Uterus (tissue), 4 donors: ENCODE measurements around the gene CASKIN1. TPM values are rescaled to one million over a fixed set of nuclear protein-coding genes. Genes with fewer than 3 reads are reported as not detected.

Experiments used
- DNase-seq, 2 donors: peaks; one replicate each; pipeline ENCODE4 v3.0.0-alpha.2; 2019 to 2020
- H3K27ac ChIP-seq, 2 donors: fragments of 200-600 bp; sonication (generic); 1 replicate in 1 of 2; 2 replicates in 1 of 2; pipeline ENCODE4 v1.5.1; 2016 to 2018
- H3K27me3 ChIP-seq, 2 donors: fragments of 200-600 bp; sonication (generic); one replicate each; pipeline ENCODE4 v1.5.1; 2018 to 2019; ENCODE audit warnings: control low read depth in 1 of 2
- H3K36me3 ChIP-seq, 2 donors: fragments of 200-600 bp; sonication (generic); one replicate each; pipeline ENCODE4 v1.5.1; 2019; ENCODE audit warnings: control low read depth in 1 of 2
- H3K4me1 ChIP-seq, 2 donors: fragments of 200-600 bp; sonication (generic); one replicate each; pipeline ENCODE4 v1.5.1; 2018 to 2019; ENCODE audit warnings: control low read depth in 1 of 2
- H3K4me3 ChIP-seq, 2 donors: fragments of 200-600 bp; sonication (generic); 1 replicate in 1 of 2; 2 replicates in 1 of 2; pipeline ENCODE4 v1.5.1; 2018 to 2019; ENCODE audit warnings: mild to moderate bottlenecking in 1 of 2
- H3K9me3 ChIP-seq, 2 donors: fragments of 200-600 bp; sonication (generic); one replicate each; pipeline ENCODE4 v1.5.1; 2019; ENCODE audit warnings: control low read depth in 1 of 2
- POLR2A ChIP-seq, 2 donors: fragments of 450-650 bp; IDR thresholded peaks; one replicate each; pipeline ENCODE4 v1.6.1; 2016; ENCODE audit warnings: antibody characterized with exemption in 2 of 2, mild to moderate bottlenecking in 1 of 2, moderate library complexity in 1 of 2
- intact Hi-C: fragments of 100-400 bp; cut with DNase I; formaldehyde crosslinking; loops from one replicate; pipeline ENCODE4 v1.15.1; 2023; ENCODE audit warnings: low total_unique reads
- total RNA-seq, 4 donors: library from RNA; depleted of rRNA in 3 of 4; stranded (reverse); fragments of >200 nt in 3 of 4; gene quantifications; one replicate each; pipeline versions ENCODE4 v1.1.0 to v1.2.4, GENCODE V29; 2014 to 2023
- TF ChIP-seq, protein P1 (sequence below), 4 experiments: fragments of 200-600 bp in 2 of 4; fragments of 450-650 bp in 2 of 4; sonication (generic) in 2 of 4; IDR thresholded peaks; one replicate each; pipeline ENCODE4 v1.5.1; 2016 to 2019; ENCODE audit warnings: antibody characterized with exemption in 4 of 4, mild to moderate bottlenecking in 2 of 4, moderate library complexity in 1 of 4
- donor health status: DM: yes; HTN: yes; CAD: no.

Gene CASKIN1
- total RNA-seq, 4 donors from 2014 or later: 0.40 to 2.7 TPM; not detected in 2

DNA sequence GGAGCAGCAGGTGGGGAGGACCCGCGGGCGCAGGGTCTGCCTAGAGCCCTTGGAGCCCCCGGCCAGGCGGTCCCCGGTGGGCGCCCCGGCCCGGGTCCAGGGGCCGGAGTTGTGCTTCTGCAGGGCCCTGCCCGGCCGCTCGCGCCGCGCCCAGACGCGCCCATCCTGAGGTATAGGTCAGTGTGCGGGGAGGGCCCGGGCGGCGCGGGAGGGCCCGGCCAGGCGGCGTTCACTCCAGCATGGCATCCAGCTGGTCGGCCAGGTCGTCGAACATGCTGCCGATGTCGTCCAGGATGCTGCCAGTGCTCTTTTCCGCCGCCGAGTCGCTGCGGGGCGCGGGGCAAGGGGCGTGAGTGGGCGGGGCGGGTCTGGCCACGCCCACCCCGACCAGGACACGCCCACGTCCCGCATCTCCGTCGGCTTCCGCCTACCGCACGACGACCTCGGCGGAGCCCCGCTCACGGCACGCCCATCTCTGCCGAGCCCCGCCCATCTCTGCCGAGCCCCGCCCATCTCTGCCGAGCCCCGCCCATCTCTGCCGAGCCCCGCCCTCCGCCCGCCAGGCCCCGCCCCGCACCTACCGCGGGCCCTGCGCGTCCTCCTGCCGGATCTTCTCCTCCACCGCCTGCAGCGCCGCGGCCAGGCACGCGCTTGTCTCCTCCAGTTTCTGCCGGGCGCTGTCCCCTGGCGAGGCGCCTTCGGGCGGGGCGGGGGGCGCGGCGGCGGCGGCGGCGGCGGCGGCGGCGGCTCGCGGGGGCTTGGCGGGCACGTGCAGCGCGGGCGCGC, 17.9 kb downstream of the CASKIN1 start:
- Histone ChIP-seq H3K27me3 (no peaks in the 10 kb centered on the region), H3K4me3 (no peak overlapping the region), H3K27ac (no peak overlapping the region), H3K9me3 (no peaks in the 10 kb centered on the region), H3K36me3 (no peaks in the 10 kb centered on the region), H3K4me1 (no peaks in the 10 kb centered on the region)
- intact Hi-C loops: no loop called here
- DNase-seq: no peak
- TF ChIP-seq, protein P1, sequence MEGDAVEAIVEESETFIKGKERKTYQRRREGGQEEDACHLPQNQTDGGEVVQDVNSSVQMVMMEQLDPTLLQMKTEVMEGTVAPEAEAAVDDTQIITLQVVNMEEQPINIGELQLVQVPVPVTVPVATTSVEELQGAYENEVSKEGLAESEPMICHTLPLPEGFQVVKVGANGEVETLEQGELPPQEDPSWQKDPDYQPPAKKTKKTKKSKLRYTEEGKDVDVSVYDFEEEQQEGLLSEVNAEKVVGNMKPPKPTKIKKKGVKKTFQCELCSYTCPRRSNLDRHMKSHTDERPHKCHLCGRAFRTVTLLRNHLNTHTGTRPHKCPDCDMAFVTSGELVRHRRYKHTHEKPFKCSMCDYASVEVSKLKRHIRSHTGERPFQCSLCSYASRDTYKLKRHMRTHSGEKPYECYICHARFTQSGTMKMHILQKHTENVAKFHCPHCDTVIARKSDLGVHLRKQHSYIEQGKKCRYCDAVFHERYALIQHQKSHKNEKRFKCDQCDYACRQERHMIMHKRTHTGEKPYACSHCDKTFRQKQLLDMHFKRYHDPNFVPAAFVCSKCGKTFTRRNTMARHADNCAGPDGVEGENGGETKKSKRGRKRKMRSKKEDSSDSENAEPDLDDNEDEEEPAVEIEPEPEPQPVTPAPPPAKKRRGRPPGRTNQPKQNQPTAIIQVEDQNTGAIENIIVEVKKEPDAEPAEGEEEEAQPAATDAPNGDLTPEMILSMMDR (IDR thresholded peaks at IDR 0.05): no peak
- no peak for TF ChIP-seq POLR2A (IDR thresholded peaks at IDR 0.05)

DNA sequence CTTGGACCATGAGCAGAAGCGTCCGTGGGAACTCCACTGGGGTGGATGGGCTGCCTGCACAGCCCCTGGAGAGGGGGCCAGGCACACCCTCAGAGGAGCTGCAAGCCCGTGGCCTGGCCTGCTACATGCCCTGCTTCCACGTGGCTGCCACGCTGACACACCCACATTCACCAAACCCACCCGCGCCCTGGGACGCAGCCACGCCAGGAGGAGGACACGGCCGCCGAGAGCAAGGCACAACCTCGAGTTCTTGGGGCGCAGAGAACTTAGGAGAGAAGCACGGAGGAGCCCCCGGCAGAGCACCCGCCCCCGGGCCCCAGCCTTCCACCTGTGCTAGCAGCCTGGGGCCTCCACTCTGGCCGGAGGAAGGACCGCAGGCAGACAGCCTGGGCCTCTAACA, 18.8 kb downstream of the CASKIN1 start:
- no peaks in the 10 kb centered on the region for H3K9me3 ChIP-seq
- H3K27me3 ChIP-seq: no peaks in the 10 kb centered on the region
- H3K36me3 ChIP-seq: no peaks in the 10 kb centered on the region
- DNase-seq: no peak
- H3K4me1 ChIP-seq: no peaks in the 10 kb centered on the region
- H3K27ac ChIP-seq: no peak overlapping the region
- intact Hi-C loops: no loop called here
- no peak overlapping the region for H3K4me3 ChIP-seq
- TF ChIP-seq, protein P1 (IDR thresholded peaks at IDR 0.05): no peak
- TF ChIP-seq POLR2A (IDR thresholded peaks at IDR 0.05): no peak

DNA sequence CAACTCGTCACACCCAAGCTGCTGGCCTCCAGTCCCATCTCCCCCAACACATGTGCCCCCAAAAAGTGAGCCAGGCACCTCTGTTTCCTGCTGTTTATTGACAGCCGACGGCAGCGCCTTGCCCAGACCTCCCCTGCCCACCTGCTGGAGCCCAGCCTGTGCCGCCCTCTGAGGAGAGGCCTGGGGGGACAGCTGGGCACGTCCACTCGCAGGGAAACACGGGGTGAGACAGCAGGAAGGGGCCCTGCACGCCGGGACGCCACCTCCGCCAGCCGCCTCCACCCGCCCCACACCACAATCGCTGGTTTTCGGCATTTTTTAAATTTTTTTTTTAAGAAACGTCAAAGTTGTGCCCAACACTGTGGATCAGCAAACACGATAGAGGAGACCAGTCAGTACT, 19.3 kb downstream of the CASKIN1 start:
- H3K9me3 ChIP-seq: no peaks in the 10 kb centered on the region
- DNase-seq: no peak
- H3K4me3 ChIP-seq: no peak overlapping the region
- no peaks in the 10 kb centered on the region for H3K27me3 ChIP-seq
- H3K36me3 ChIP-seq: no peaks in the 10 kb centered on the region
- no peaks in the 10 kb centered on the region for H3K4me1 ChIP-seq
- no peak for TF ChIP-seq POLR2A (IDR thresholded peaks at IDR 0.05)
- TF ChIP-seq, protein P1 (IDR thresholded peaks at IDR 0.05): no peak
- H3K27ac ChIP-seq: no peak overlapping the region
- intact Hi-C loops: no loop called here

DNA sequence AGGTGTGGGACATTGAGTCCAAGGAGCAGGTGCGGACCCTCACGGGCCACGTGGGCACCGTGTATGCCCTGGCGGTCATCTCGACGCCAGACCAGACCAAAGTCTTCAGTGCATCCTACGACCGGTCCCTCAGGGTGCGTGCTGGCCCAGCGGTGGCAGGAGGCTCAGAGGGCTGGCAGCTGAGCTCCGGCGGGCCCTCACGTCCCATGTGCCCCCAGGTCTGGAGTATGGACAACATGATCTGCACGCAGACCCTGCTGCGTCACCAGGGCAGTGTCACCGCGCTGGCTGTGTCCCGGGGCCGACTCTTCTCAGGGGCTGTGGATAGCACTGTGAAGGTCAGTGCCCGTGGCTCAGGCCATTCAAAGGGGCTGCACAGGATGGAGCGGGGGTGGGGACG, 20.4 kb downstream of the CASKIN1 start:
- no peaks in the 10 kb centered on the region for H3K36me3 ChIP-seq
- no peak for DNase-seq
- no peak for TF ChIP-seq POLR2A (IDR thresholded peaks at IDR 0.05)
- TF ChIP-seq, protein P1 (IDR thresholded peaks at IDR 0.05): no peak
- no peaks in the 10 kb centered on the region for H3K27me3 ChIP-seq
- H3K4me3 ChIP-seq: no peak overlapping the region
- H3K9me3 ChIP-seq: no peaks in the 10 kb centered on the region
- no peaks in the 10 kb centered on the region for H3K4me1 ChIP-seq
- intact Hi-C loops: no loop called here
- H3K27ac ChIP-seq: no peak overlapping the region

DNA sequence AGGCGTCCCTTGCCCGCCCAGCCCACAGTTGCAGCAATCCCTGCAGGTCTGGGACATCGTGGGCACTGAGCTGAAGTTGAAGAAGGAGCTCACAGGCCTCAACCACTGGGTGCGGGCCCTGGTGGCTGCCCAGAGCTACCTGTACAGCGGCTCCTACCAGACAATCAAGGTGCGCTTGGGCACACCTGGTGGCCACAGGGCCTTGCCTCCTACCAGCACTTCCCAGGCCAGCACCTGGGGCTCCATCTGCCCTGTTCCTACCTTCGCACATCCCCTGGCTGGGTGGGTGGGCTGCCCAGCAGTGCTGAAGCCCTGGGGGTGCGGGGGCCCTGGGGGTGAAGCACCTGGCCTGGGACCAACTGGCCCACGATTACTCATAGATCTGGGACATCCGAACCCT, 21.0 kb downstream of the CASKIN1 start:
- Histone ChIP-seq H3K4me1 (no peaks in the 10 kb centered on the region), H3K27ac (no peak overlapping the region), H3K9me3 (no peaks in the 10 kb centered on the region), H3K4me3 (no peak overlapping the region), H3K36me3 (no peaks in the 10 kb centered on the region), H3K27me3 (no peaks in the 10 kb centered on the region)
- no peak for DNase-seq
- intact Hi-C loops: no loop called here
- TF ChIP-seq POLR2A (IDR thresholded peaks at IDR 0.05): no peak
- TF ChIP-seq, protein P1 (IDR thresholded peaks at IDR 0.05): no peak
